ENCODE data around the gene PCDHA1. TPM values are rescaled to one million over a fixed set of nuclear protein-coding genes. Genes with fewer than 3 reads are reported as not detected.

Gene PCDHA1
- total RNA-seq, 4 donors from 2014 or later = not detected

DNA sequence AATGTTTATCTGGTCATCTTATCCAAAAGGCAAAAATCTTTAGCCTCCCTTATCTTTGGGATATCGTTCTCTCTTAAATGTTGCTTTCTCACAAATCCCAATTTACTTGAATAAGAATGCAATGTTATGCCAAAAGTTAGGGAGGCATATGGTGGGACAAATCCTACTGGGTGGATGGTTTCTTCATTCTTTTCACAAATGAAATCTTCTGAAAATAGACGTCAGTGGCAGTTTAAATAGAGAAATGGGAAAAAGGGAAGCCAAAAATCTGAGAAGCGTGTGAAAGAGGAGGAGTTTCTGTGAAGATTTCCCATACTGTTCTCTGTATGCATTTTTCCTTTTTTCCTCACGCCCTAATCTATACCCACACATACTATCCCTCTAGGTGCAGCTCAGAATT, 137.7 kb downstream of the PCDHA1 start:
- TF ChIP-seq, protein P1, sequence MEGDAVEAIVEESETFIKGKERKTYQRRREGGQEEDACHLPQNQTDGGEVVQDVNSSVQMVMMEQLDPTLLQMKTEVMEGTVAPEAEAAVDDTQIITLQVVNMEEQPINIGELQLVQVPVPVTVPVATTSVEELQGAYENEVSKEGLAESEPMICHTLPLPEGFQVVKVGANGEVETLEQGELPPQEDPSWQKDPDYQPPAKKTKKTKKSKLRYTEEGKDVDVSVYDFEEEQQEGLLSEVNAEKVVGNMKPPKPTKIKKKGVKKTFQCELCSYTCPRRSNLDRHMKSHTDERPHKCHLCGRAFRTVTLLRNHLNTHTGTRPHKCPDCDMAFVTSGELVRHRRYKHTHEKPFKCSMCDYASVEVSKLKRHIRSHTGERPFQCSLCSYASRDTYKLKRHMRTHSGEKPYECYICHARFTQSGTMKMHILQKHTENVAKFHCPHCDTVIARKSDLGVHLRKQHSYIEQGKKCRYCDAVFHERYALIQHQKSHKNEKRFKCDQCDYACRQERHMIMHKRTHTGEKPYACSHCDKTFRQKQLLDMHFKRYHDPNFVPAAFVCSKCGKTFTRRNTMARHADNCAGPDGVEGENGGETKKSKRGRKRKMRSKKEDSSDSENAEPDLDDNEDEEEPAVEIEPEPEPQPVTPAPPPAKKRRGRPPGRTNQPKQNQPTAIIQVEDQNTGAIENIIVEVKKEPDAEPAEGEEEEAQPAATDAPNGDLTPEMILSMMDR (IDR thresholded peaks at IDR 0.05) = no peak
- TF ChIP-seq POLR2A (IDR thresholded peaks at IDR 0.05) = no peak
- 61 to 70% methylated on average over 4 of the region's 4 CpGs for WGBS, 2 donors
- intact Hi-C loops (cut with DNase I; ENCODE audit: low total_unique reads) = no loop called here
- no peak overlapping the region for H3K4me3 ChIP-seq (ENCODE audit: low read depth, poor library complexity, severe bottlenecking)
- DNase-seq (ENCODE audit: low spot score in 2 of 2) = no peak

DNA sequence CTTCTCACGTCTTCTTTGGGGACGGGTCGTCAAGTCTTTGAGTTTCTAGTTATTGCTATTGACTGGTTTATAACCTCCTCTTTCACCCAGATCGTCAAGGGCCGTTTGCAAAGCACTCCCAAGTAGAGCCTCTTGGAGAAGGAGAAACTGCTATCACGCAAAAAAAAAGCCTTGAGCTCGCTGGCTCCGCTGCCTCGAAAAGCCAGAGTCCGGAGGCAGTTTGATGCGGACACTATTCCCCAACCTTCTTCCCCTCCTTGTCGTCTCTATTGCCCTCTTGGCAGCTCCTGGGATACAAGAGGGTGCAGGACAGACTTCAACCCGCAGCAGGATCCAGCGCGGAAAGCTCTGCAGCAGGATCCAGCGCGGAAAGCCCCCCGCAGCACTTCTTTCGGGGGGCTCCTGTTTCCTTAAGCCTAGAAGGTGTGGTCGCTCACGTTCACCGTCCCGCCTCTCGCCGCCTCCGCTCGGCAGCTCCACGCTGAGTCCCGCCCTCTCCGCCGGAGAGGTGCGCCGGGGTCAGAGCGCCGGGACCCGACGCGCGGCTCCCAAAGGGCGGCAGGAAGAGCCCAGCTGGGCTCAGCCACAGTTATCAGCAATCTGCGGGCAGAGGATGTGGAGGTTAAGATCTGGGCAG, 140.0 kb downstream of the PCDHA1 start, which contains the start of gene PCDHAC1:
Gene PCDHAC1, plus strand, starts transcription at position 494 of the 637 bp plus-strand sequence. CDS start 594 bp downstream, outside the sequence.
- TF ChIP-seq, protein P1 (IDR thresholded peaks at IDR 0.05) = no peak
- TF ChIP-seq POLR2A (IDR thresholded peaks at IDR 0.05) = no peak
- WGBS, 2 donors = 2 to 4% methylated on average over 25 to 40 of the region's 41 CpGs
- H3K4me3 ChIP-seq (ENCODE audit: low read depth, poor library complexity, severe bottlenecking) = peak within 1 kb of the TSS; percentile 26
- DNase-seq (ENCODE audit: low spot score in 2 of 2) = no peak
- intact Hi-C loops (cut with DNase I; ENCODE audit: low total_unique reads) = no loop called here

DNA sequence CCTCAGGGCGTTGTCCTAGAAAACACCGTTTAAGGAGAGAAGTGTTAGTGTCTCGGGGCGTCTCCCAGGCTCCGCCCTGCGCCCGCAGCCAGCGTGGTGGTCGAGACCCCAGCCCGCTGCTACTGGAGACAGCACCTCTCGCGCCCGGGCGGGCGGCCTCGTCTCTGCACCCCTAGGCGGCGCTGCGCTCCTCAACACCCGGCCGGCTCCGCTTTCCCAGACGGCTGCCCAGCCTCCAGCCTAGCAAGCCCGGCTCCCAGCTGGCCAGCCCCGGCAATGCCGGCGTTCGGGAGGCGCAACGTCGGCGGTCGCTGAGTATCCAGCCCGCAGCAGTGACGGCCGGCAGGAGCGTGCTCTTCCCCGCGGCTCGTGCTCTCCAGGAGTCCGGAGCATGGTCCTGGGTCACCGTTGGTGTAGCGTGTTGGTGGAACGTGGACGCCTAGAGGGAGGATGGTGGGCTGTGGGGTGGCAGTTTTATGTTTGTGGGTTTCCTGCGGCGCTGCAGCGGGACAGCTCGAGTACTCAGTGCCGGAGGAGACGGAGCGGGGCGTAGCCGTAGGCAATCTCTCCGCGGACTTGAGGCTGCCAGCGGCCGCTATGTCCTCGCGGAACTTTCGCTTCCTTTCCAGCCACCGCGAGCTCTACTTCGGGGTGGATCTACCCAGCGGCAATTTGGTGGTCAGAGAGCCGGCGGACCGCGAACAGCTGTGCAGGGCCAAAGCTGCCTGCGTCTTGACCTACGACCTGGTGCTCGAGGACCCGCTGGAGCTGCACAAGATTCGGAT, 140.7 kb downstream of the PCDHA1 start:
- intact Hi-C loops (cut with DNase I; ENCODE audit: low total_unique reads) = no loop called here
- H3K4me3 ChIP-seq (ENCODE audit: low read depth, poor library complexity, severe bottlenecking) = peak overlapping the region; percentile 26
- TF ChIP-seq POLR2A (IDR thresholded peaks at IDR 0.05) = no peak
- TF ChIP-seq, protein P1 (IDR thresholded peaks at IDR 0.05) = no peak
- WGBS, 2 donors = 0 to 2% methylated on average over 42 to 51 of the region's 74 CpGs
- DNase-seq (ENCODE audit: low spot score in 2 of 2) = peak; percentile 19 to 93

DNA sequence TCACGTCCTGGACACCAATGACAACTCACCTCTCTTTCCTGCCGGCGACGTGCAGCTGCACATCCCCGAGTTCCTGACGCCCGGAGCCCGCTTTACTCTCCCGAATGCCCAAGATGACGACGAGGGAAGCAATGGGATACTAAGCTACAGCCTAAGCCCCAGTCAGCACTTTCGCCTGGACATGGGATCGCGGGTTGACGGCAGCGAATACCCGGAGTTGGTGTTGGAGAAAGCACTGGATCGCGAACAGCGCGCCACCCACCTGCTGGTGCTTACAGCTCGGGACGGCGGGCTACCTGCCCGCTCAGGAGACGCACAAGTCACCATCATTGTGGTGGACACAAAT, 141.3 kb downstream of the PCDHA1 start:
- no peak for DNase-seq (ENCODE audit: low spot score in 2 of 2)
- intact Hi-C loops (cut with DNase I; ENCODE audit: low total_unique reads) = no loop called here
- no peak for TF ChIP-seq POLR2A (IDR thresholded peaks at IDR 0.05)
- TF ChIP-seq, protein P1 (IDR thresholded peaks at IDR 0.05) = no peak
- WGBS, 2 donors = 9 to 21% methylated on average over 14 to 19 of the region's 26 CpGs
- H3K4me3 ChIP-seq (ENCODE audit: low read depth, poor library complexity, severe bottlenecking) = peak overlapping the region; percentile 26

- DNase-seq (ENCODE audit: low spot score in 2 of 2) = no peak
- WGBS, 2 donors = 44 to 50% methylated on average over 4 of the region's 4 CpGs
- intact Hi-C loops (cut with DNase I; ENCODE audit: low total_unique reads) = no loop called here
- TF ChIP-seq, protein P1 (IDR thresholded peaks at IDR 0.05) = no peak
- TF ChIP-seq POLR2A (IDR thresholded peaks at IDR 0.05) = no peak
- H3K4me3 ChIP-seq (ENCODE audit: low read depth, poor library complexity, severe bottlenecking) = no peak overlapping the region
Observed at GRCh38 chr5:140934964-140935606, 149.1 kb downstream of the PCDHA1 start.

Measured in lower leg skin (tissue), 4 donors.